GM21360 (cell line): ENCODE measurements around the gene PLEKHG7.

Experiments
- ATAC-seq: cut with Tn5 transposase; IDR thresholded peaks from one replicate; pipeline ENCODE4 v1.9.1; 2021; ENCODE audit warnings: mild to moderate bottlenecking, moderate library complexity; ENCODE audit not compliant: unreplicated experiment

Gene PLEKHG7

DNA sequence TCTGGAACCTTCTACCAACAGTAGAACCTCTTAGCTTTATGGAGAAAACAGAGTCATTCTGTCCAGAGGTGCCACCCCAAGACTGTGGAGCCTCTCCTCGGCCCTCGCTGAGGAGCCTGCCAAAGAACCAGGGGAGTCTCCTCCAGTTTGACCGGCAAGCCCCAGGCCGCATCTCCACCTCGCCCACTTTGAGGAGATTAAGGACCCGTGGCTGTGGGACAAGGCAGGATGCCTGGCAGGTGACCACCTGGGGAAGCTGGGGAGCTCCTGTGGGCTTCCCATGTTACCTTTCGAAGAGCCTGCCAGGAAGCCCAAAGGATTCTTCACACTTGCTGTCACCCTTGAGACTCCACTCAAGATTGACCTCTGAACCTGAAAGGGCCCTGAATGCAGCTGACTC lies 3.8 kb downstream of the PLEKHG7 start:
- no peak for ATAC-seq

- ATAC-seq, result no peak
Measured at GRCh38 chr12:92707926-92708325, 5.1 kb downstream of the PLEKHG7 start.

DNA sequence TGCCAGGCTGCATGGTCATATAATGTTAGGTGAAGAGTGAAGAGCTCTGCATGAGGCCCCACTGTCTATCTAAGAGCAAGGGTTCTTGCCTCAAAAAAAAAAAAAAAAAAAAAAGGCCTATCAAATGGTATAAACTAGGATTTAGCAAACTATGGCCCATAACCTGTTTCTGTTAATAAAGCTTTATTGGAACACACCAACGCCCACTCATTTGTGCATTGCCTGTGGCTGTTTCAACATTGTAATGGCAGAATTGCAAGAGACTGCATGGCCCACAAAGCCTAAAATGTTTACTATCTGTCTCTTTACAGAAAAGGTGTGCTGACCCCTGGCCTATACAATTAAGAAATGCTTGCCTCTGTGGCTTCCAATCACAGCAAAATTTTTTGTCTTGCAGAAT lies 12.8 kb downstream of the PLEKHG7 start:
- no peak for ATAC-seq

DNA sequence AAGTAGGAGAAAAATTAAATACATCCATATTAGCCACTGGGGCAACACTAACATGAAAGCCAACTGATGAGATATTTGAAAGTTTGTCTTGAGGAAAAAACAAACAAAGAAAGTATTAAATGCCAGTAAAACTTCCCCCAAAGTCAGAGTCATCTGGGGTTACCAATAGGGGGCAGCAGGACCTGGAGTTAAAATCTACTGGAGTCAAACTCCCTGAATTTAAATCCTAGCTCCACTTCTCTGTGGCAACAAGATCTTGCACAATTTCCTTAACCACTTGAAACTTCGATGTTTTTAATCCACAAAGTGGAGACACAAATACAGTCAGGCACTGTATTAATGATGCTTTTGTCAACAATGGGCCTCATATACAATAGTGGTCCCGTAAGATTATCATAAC lies 14.4 kb downstream of the PLEKHG7 start:
- ATAC-seq, result no peak

GRCh38 chr12:92718483-92718990 lies 15.7 kb downstream of the PLEKHG7 start:
- no peak for ATAC-seq

DNA sequence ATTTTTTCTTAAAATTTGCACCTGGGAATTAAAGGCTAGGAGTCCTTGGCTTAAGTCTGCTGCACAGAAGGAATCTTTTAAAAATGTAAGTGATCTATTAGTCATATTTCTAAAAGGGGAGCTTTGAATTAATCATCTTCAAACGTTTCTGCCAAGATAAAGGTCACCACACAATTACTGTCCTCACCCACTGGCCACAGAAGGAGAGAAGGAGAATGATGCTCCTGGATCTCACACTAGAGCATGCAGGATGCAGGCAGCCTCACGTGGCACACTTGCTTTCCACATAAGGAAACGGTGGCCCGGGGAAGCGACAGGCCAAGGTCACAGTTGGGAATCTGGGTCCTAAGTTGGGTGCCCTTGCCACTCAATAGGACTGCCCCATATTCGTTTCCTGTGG lies 16.9 kb downstream of the PLEKHG7 start:
- ATAC-seq, result no peak

- ATAC-seq, result no peak
Measured at GRCh38 chr12:92721130-92721529, 18.3 kb downstream of the PLEKHG7 start.

DNA sequence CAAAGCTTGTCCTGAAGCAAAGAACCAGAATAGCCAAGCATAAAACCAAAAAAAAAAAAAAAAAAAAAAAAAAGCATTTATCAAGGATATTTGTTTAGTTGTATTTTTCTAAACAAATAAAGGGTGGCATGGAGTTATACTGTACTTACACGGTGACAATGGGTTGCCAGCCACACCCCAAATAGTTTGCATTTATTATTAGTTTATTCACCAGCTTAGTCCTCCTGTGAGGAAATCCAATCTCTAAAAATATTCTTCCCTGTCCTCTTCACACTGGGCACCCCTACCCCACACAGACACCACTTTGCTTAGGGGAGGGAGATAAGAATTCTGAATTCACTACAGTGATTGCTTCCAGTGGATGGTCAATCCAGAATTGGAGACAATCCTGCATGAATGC lies 18.9 kb downstream of the PLEKHG7 start:
- no peak for ATAC-seq

GRCh38 chr12:92722897-92723296 lies 20.1 kb downstream of the PLEKHG7 start:
- no peak for ATAC-seq

GRCh38 chr12:92726850-92727249 lies 24.1 kb downstream of the PLEKHG7 start:
- no peak for ATAC-seq

DNA sequence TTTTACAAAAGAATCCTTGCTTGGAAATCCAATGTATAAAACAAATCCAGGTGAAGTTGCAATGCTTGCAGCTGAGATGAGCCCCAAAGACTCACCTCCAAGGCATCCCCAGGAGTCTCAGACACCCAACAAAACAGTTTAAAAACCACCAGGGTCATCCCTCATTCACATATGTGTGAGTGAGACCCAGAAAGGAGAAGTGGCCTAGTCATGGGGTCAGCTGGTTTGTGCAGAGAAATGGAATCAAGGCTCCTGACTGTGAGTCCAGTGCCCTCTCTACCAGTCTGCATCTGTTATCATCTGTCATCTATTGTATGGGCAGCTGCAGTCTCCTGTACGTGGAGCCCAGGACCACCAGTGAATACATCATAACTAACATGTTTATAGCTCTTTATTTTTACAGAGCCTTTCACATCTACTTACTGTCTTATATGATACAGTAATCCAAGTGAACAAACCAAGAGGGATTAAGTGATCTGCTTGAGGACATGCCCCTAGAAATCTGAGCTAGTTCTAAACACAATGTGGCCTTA lies 27.1 kb downstream of the PLEKHG7 start:
- no peak for ATAC-seq

DNA sequence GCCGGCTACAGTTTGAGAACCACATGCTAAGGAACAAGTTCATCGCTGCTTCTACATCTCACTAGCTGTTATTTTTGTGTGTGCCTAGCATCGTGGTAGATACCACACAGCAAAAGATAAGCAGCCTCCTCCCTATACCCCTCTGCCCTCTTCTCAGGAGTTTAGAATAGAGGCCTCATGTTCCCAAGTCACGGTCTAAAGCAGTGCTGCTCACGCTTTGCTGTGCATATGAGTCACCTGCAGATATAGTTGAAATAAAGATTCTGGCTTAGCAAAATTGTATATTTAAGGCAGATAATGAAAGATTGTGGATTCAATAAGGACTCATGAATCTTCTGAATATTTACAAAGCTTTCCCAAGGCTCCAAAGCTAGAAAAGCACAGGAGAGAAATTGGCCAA lies 28.0 kb downstream of the PLEKHG7 start:
- no peak for ATAC-seq

DNA sequence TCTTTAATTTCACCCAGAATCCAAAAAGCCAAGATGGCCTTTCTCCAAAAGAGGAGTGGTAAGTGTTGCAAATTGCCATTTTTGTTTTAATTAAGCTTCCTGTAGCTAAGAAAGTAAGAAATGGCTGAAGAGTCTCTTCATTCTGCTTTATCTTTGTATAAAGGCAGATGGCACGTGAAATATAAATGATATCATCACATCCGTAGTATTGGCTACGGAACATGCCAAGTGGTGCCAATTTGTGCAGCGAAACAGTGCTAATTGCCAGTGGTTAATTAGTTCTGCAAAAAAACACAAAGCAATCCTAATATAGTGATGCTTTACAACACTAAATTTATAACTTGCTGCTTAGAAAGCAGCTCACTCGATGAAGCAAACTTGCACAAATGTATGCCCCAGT lies 29.4 kb downstream of the PLEKHG7 start:
- ATAC-seq, result no peak

DNA sequence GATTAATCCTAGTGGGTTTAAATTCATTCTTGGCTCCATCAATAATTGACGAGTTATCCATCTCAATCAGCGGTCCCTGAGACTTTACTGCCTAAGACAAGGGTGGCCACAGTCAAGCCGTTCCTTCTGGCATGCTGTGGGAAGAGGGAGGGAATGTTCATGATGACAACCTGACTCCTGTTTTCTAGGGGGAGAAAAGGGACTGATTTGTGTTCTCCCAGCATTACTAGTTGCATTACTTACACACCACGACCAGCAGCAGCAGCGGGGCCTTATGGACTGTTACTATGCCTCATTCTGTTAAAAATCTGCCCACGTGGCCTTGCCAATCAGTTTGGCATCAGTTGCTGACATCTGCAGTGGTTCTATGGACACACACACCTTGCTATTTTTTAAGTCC lies 29.9 kb downstream of the PLEKHG7 start:
- ATAC-seq, result no peak

GRCh38 chr12:92733181-92733580 lies 30.4 kb downstream of the PLEKHG7 start:
- no peak for ATAC-seq

- no peak for ATAC-seq
Measured at GRCh38 chr12:92733661-92734060, 30.9 kb downstream of the PLEKHG7 start.

GRCh38 chr12:92735131-92735721 lies 32.4 kb downstream of the PLEKHG7 start:
- ATAC-seq, result no peak

DNA sequence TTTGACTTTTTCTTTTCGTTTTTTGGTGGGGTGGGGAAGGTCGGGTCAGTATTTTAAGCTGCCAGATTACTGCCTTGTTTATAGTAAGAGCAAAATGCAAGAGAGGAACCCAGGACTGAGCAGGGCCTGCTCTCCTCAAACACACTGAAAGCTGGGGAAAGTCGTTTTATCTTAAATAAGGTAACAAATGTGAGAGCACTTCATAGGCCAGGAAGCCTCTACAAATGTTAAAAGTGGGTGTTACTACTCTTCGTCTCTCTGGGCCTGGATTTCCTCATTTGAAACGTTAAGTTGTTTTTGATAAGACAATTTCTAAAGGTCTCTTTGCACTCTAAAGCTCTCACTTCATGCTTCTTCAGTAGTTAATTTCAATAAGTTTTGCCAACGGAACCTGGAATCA lies 33.8 kb downstream of the PLEKHG7 start:
- no peak for ATAC-seq

GRCh38 chr12:92737855-92738850 lies 35.4 kb downstream of the PLEKHG7 start:
- ATAC-seq, result no peak

GRCh38 chr12:92739113-92739512 lies 36.3 kb downstream of the PLEKHG7 start:
- no peak for ATAC-seq

DNA sequence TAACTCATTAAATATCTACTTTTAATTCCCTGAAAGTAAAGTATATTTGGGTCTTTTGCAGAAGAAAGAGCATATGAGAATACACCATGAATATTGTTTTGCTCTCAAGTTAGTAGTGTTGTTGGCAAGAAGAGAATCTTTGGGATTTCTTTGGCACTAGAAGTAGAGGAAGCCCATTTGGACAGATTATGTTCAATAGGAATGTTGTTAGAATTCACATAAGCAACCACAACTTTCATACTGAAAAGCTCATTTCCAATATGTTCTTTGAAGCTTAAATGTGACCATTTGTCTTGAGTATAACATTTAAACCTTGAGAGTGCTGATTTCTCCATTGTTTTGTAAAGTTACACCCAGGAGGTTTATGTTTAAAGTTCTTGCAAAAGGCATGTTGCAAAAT lies 37.6 kb downstream of the PLEKHG7 start:
- ATAC-seq, result no peak

GRCh38 chr12:92743026-92743425 lies 40.2 kb downstream of the PLEKHG7 start:
- ATAC-seq, result no peak
